NCI-H2171 (cell line): ENCODE results near the gene PANX2.

Source experiments
- DNase-seq: peaks from one replicate; lab custom pipeline; 2025; lab: John Stamatoyannopoulos, UW

PANX2 gene

GRCh38 chr22:50184004-50184901 is 13.7 kb downstream of the PANX2 start:
- no peak for DNase-seq

- DNase-seq = no peak
These were observed 14.4 kb downstream of the PANX2 start for GRCh38 chr22:50184902-50185374.

- DNase-seq = peak; percentile 93
These were observed 15.0 kb downstream of the PANX2 start, which contains the start of gene TRABD for GRCh38 chr22:50185375-50186087. TRABD (plus strand) TSS chr22:50185913; CDS start chr22:50193061, 7,148 bp downstream.

GRCh38 chr22:50186181-50186714 is 15.7 kb downstream of the PANX2 start:
- DNase-seq = no peak

- no peak for DNase-seq
These were observed 16.4 kb downstream of the PANX2 start for GRCh38 chr22:50186761-50187523.

- DNase-seq = no peak
These were observed 17.8 kb downstream of the PANX2 start for GRCh38 chr22:50188356-50188755.

GRCh38 chr22:50189184-50189848 is 18.8 kb downstream of the PANX2 start:
- DNase-seq = peak; percentile 26

- DNase-seq = no peak
These were observed 19.3 kb downstream of the PANX2 start for GRCh38 chr22:50189849-50190181.

- DNase-seq = peak; percentile 46
These were observed 19.8 kb downstream of the PANX2 start for GRCh38 chr22:50190182-50190940.

- DNase-seq = no peak
These were observed 20.6 kb downstream of the PANX2 start for GRCh38 chr22:50190941-50191741.

- no peak for DNase-seq
These were observed 22.1 kb downstream of the PANX2 start for GRCh38 chr22:50192436-50193204.

- no peak for DNase-seq
These were observed 23.1 kb downstream of the PANX2 start for GRCh38 chr22:50193621-50194020.

GRCh38 chr22:50194037-50194805 is 23.7 kb downstream of the PANX2 start:
- no peak for DNase-seq

- no peak for DNase-seq
These were observed 25.7 kb downstream of the PANX2 start for GRCh38 chr22:50196256-50196655.

GRCh38 chr22:50197000-50197800 is 26.7 kb downstream of the PANX2 start:
- no peak for DNase-seq

- DNase-seq = no peak
These were observed 27.5 kb downstream of the PANX2 start for GRCh38 chr22:50197856-50198623.

- no peak for DNase-seq
These were observed 28.1 kb downstream of the PANX2 start for GRCh38 chr22:50198624-50199017.
